ENCODE data around the gene BABAM2. TPM values are rescaled to one million over a fixed set of nuclear protein-coding genes. Genes with fewer than 3 reads are reported as not detected.

Gene BABAM2
- polyA plus RNA-seq, 3 donors, result 33.2 to 52.8 (median 49.3) TPM

GRCh38 chr2:28002181-28002580 lies 111.7 kb downstream of the BABAM2 start:
- H3K27ac ChIP-seq (ENCODE audit: low read depth in 1 of 2, low read length in 2 of 2), result no peak overlapping the region
- Mint-ChIP-seq H3K27ac (peak overlapping the region in 1 of 7 donors; percentile 42), H3K36me3 (peaks cover 6 to 9% of the 10 kb centered on the region in 2 donors), H3K9me3 (peaks cover 6 to 9% (median 7%) of the 10 kb centered on the region in 7 donors), H3K4me3 (no peak overlapping the region), H3K4me1 (peaks cover 28% of the 10 kb centered on the region), H3K27me3 (ENCODE audit: low read depth in 3 of 3) (no peaks in the 10 kb centered on the region)
- no peak for DNase-seq
- peaks cover 11 to 20% of the 10 kb centered on the region in 2 donors for H3K4me1 ChIP-seq (ENCODE audit: control insufficient read depth in 1 of 2, insufficient read depth in 2 of 2, low read length in 2 of 2)
- no peak for TF ChIP-seq CTCF (IDR thresholded peaks at IDR 0.05)
- H3K9ac ChIP-seq (ENCODE audit: insufficient read depth, low read length, poor library complexity, severe bottlenecking), result no peak overlapping the region
- H2AFZ ChIP-seq (ENCODE audit: insufficient read depth, low read depth, low read length, poor library complexity, severe bottlenecking), result no peak overlapping the region
- intact Hi-C loops (cut with micrococcal nuclease), result no loop called here
- no peak overlapping the region for H3K4me3 ChIP-seq (replicated peaks in 1 of 3; ENCODE audit: low read depth in 2 of 3, low read length in 3 of 3)
- no peaks in the 10 kb centered on the region for H4K20me1 ChIP-seq (ENCODE audit: insufficient read depth, low read length)
- WGBS (ENCODE audit: insufficient coverage), result no CpG with 5 or more reads among the region's 2 CpGs
- peaks cover 9% of the 10 kb centered on the region for H3K79me2 ChIP-seq (ENCODE audit: insufficient read depth, low read length)
- H3K4me2 ChIP-seq (replicated peaks; ENCODE audit: extremely low read depth, low read length, poor library complexity, severe bottlenecking), result no peak overlapping the region
- H3K36me3 ChIP-seq (replicated peaks in 1 of 2; ENCODE audit: control insufficient read depth in 1 of 2, insufficient read depth in 2 of 2, low read length in 2 of 2), result no peaks in the 10 kb centered on the region
- peaks cover 0 to 4% of the 10 kb centered on the region in 2 donors for H3K9me3 ChIP-seq (replicated peaks in 1 of 2; ENCODE audit: control insufficient read depth in 1 of 2, insufficient read depth in 1 of 2, low read length in 2 of 2)
- no peaks in the 10 kb centered on the region for H3K27me3 ChIP-seq (ENCODE audit: control insufficient read depth in 2 of 2, insufficient read depth in 2 of 2, low read length in 2 of 2)

- Histone ChIP-seq H3K79me2 (ENCODE audit: insufficient read depth, low read length) (peaks cover 9% of the 10 kb centered on the region), H3K9ac (ENCODE audit: insufficient read depth, low read length, poor library complexity, severe bottlenecking) (no peak overlapping the region), H4K20me1 (ENCODE audit: insufficient read depth, low read length) (no peaks in the 10 kb centered on the region), H3K27ac (ENCODE audit: low read depth in 1 of 2, low read length in 2 of 2) (peak overlapping the region in 1 of 2 donors; percentile 24), H3K27me3 (ENCODE audit: control insufficient read depth in 2 of 2, insufficient read depth in 2 of 2, low read length in 2 of 2) (no peaks in the 10 kb centered on the region), H3K9me3 (replicated peaks in 1 of 2; ENCODE audit: control insufficient read depth in 1 of 2, insufficient read depth in 1 of 2, low read length in 2 of 2) (peaks cover 0 to 4% of the 10 kb centered on the region in 2 donors), H3K4me3 (replicated peaks in 1 of 3; ENCODE audit: low read depth in 2 of 3, low read length in 3 of 3) (no peak overlapping the region), H3K4me2 (replicated peaks; ENCODE audit: extremely low read depth, low read length, poor library complexity, severe bottlenecking) (peak overlapping the region; percentile 42), H3K4me1 (ENCODE audit: control insufficient read depth in 1 of 2, insufficient read depth in 2 of 2, low read length in 2 of 2) (peaks cover 11 to 20% of the 10 kb centered on the region in 2 donors), H2AFZ (ENCODE audit: insufficient read depth, low read depth, low read length, poor library complexity, severe bottlenecking) (no peak overlapping the region), H3K36me3 (replicated peaks in 1 of 2; ENCODE audit: control insufficient read depth in 1 of 2, insufficient read depth in 2 of 2, low read length in 2 of 2) (no peaks in the 10 kb centered on the region)
- Mint-ChIP-seq H3K27ac (peak overlapping the region in 6 of 7 donors; percentile 0 to 67 (median 41)), H3K9me3 (peaks cover 6 to 9% (median 8%) of the 10 kb centered on the region in 7 donors), H3K27me3 (ENCODE audit: low read depth in 3 of 3) (peaks cover 0 to 2% (median 0%) of the 10 kb centered on the region in 3 donors), H3K36me3 (peaks cover 9 to 17% of the 10 kb centered on the region in 2 donors), H3K4me1 (peaks cover 27% of the 10 kb centered on the region), H3K4me3 (no peak overlapping the region)
- intact Hi-C loops (cut with micrococcal nuclease), result no loop called here
- no peak for TF ChIP-seq CTCF (IDR thresholded peaks at IDR 0.05)
- no CpG with 5 or more reads among the region's 2 CpGs for WGBS (ENCODE audit: insufficient coverage)
- DNase-seq, result peak; percentile 22 to 65 (median 49)
Observed at GRCh38 chr2:28004086-28004485, 113.6 kb downstream of the BABAM2 start.
